Muscle of arm (tissue), 12 donors: ENCODE results near the gene KLB. TPM values are rescaled to one million over a fixed set of nuclear protein-coding genes. Genes with fewer than 3 reads are reported as not detected.

Experiments
- polyA plus RNA-seq, 12 donors: library from polyadenylated mRNA; unstranded; fragments of 120-200 nt; gene quantifications; one replicate each; pipeline ENCODE4 v1.2.1, GENCODE V29; 2013; ENCODE audit not compliant: insufficient read length in 12 of 12

Gene KLB
- polyA plus RNA-seq, 12 donors, result 0.04 to 0.23 (median 0.06) TPM; not detected in 3

Other genes starting within 250 kb of the KLB start
- gene WDR19, start 224.4 kb upstream of the KLB start, polyA plus RNA-seq, result 10 to 100 TPM in 11 of 12 donors, not detected in 1; 13.5 to 52.0 (median 25.2) TPM
- 100 to 1,000 TPM in 1 of 12 donors, 10 to 100 TPM in 10, not detected in 1; 25.0 to 104 (median 38.4) TPM for gene RFC1, start 40.6 kb upstream of the KLB start, polyA plus RNA-seq
- gene RPL9, start 52.0 kb downstream of the KLB start, polyA plus RNA-seq, result 1,000 to 10,000 TPM in 8 of 12 donors, 100 to 1,000 TPM in 3, not detected in 1; 697 to 3,735 (median 2,102) TPM
- gene LIAS, start 52.1 kb downstream of the KLB start, polyA plus RNA-seq, result 10 to 100 TPM in 11 of 12 donors, not detected in 1; 21.5 to 41.6 (median 29.6) TPM
- gene UGDH, start 120.5 kb downstream of the KLB start, polyA plus RNA-seq, result 10 to 100 TPM in 11 of 12 donors, not detected in 1; 38.4 to 86.6 (median 54.1) TPM
- 10 to 100 TPM in 11 of 12 donors, not detected in 1; 15.3 to 43.1 (median 19.9) TPM for gene SMIM14, start 231.9 kb downstream of the KLB start, polyA plus RNA-seq